GM18858 (cell line): ENCODE measurements around the gene CLDN3.
"Not testable (repeated sequence)": the region's sequence is repeated elsewhere in the genome, so short reads cannot be mapped to it uniquely, and the experiment has no call there.

ENCODE experiments used
- ATAC-seq: cut with Tn5 transposase; IDR thresholded peaks from one replicate; pipeline ENCODE4 v1.9.1; 2021; ENCODE audit not compliant: unreplicated experiment

CLDN3 gene, protein sequence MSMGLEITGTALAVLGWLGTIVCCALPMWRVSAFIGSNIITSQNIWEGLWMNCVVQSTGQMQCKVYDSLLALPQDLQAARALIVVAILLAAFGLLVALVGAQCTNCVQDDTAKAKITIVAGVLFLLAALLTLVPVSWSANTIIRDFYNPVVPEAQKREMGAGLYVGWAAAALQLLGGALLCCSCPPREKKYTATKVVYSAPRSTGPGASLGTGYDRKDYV

DNA sequence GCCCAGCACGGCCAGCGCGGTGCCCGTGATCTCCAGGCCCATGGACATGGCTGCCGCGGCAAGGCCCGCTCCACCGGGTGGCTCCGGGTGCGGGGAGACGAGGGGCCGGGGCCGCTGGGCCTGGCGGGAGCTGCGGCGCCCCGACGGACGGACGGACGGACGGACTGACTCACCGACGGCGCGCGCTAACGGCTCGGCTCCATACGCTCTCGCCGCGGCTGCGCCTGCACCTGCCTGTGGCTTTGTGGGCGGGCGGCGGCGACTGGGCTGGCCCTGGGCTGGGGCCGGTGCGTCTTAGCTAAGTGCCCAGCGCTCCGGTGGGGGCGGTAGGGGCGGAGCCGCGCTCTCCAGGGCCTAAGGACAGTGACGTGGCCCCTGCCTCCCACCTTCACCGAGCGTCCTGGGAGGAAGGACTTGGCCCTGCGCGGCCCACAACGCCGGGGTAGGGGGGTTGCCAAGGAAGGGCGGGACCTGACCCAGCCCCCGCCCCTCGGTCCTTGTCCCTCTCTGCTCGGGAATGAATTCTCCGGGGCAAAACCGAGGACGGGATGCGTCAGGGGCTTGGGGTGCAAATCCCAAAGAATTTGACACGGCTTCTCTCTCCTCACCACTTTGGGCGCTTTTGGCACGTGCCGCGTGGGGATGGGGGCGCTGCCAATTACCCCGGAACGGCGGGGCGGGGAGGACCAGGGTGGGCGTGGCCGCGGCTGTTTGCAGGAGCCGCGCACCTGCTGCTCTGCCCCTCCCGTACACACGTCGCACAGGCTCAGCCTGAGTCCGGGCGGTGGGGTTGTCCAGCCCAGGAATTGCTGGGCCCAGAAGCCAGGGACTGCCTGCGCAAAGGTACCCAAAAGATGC is at the start of gene CLDN3:
Gene CLDN3 (minus strand): TSS at position 269 of the 858 bp plus-strand sequence. CDS start 221 bp downstream, at position 48.
- no peak for ATAC-seq

DNA sequence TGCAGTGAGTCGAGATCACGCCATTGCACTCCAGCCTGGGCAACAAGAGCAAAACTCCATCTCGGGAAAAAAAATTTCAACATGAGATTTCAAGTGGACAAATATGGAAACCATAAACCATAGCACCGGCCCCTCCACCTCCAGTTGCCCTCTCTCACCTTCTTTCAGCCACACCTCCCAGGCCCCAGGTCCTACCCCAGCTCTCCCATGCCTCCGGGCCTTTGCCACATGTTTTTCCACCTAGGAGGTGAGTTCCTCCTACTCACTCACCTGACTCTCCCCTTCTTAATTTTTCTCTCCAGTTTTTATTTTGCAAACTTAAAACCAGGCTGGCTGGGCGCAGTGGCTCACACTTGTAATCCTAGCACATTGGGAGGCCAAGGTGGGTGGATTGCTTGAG is 47.1 kb upstream of the CLDN3 start:
- no peak for ATAC-seq

DNA sequence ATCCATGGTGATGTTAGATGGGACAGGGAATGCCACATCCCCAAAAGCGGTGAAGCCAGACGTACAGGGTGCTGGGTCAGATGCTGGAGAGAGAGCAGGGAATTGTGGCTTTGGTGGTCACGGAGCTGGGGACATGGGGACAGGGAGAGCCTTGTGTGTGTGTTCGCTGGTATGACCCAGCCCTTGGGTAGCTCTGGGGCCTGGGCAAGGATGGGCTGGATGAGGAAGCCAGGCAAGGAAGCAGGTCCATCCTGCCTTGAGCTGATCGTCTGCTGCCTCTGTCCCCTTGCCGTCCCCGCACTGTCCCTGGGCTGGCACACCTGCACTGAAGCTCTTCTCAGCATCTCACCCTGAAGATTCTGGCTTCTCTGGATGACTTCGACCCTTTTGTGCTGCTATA is 45.4 kb upstream of the CLDN3 start:
- no peak for ATAC-seq

DNA sequence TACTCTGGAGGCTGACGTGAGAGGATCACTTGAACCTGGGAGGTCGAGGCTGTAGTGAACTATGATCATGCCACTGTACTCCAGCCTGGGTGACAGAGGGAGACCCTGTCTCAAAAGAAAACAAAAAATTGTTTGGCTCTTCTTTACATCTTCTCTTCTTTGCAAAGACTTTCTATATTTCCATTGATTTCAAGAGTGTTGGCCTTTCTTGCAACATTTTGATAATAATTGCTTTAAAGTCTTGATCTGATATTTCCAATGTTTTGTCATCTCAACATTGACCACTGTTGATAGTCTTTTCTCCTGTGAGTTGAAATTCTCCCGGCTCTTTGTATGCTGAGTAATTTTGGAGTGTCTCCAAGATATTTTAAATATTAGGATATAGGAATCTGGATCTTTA is 42.9 kb upstream of the CLDN3 start:
- no peak for ATAC-seq

DNA sequence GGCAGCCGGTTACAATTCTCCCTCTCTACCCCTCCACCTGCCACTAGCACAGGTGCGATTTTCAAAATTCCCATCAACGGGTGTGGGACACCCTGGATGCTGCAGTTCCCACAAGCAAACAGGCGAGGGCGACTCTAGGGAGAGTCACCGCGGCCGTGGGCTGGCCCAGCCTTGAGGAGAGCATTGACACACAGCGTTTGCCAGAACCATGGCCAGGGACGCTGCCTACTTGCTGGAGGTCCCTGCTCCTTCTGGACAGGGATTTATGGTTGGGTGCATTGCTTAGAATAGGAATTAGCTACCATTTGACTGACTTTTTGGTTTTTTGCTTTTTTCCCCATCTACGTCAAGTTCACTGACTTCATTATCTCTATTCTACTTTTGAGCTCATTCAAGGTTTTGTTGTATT is 41.7 kb upstream of the CLDN3 start:
- ATAC-seq, result no peak

DNA sequence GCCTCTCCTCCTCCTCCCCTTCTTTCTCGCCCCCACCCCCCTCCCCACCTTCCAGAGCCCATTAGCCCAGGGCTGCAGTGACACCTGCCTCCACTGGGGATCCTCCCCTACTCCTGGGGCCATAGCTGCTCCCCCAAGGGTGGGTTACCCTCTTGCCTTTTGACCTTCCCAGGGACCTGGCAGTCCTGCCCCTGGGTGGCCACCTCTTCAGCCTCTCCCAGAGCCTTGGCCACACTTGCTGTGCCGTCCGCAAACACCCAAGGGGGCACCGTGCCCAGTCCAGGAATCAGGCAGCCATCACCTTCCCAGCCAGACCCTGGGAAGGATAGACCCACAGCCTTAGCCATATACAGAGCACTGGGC is 40.9 kb upstream of the CLDN3 start:
- no peak for ATAC-seq

DNA sequence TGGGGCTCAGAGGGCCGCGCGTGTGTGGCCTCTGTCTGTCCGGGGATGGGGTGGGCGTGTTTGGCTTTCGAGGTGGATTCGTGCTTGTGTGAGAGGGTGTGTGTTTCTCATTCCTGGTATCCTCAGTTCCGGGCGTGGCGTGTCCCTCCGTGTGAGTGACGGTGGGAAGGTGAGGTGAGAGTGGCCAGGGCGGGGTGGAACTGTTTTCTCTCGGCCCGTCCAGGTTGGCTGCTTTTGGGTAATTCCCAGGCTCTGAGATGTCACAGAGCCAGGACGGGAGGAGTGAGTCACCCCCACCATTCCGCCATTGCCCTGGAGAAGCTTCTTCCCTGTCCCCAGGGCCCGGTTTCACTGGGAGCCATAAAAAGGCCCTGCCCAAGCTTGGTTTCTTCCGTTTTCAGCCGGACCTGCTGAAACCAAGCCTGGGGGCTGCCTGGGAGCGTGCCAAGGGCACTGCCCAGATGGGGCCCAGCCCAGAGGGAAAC is 39.4 kb upstream of the CLDN3 start:
- no peak for ATAC-seq

DNA sequence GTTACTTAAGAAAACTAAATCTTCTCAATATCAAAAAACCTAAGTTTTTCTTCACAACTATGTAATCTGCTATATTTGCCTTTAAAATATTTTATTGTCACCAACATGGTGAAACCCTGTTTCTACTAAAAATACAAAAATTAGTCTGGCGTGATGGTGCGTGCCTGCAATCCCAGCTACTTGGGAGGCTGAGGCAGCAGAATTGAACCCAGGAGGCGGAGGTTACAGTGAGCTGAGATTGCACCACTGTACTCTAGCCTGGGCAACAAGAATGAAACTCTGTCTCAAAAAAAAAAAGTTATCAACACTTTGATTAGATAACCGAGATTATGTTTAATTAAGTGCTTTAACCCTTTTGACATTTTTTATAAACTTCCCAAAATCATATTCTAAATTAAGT is 32.4 kb upstream of the CLDN3 start:
- ATAC-seq, result no peak

DNA sequence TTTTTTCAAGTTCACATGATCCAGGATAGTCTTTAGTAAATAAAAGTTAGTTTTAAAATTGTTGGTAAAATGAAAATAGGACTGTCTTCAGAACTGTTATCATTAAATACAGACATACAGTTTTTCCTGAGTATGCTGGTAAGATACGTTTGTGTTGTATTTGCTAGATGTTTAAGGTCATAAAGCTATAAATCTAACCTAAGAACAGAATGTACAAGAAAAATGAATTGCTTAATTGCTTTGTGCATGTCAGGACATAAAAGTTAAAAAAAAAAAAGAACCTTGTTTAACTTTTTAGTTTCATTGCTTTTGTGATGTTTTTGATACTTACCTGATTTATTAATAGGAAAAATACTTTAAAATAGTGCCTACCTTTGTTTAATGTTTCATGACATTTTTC is 31.5 kb upstream of the CLDN3 start:
- no peak for ATAC-seq

DNA sequence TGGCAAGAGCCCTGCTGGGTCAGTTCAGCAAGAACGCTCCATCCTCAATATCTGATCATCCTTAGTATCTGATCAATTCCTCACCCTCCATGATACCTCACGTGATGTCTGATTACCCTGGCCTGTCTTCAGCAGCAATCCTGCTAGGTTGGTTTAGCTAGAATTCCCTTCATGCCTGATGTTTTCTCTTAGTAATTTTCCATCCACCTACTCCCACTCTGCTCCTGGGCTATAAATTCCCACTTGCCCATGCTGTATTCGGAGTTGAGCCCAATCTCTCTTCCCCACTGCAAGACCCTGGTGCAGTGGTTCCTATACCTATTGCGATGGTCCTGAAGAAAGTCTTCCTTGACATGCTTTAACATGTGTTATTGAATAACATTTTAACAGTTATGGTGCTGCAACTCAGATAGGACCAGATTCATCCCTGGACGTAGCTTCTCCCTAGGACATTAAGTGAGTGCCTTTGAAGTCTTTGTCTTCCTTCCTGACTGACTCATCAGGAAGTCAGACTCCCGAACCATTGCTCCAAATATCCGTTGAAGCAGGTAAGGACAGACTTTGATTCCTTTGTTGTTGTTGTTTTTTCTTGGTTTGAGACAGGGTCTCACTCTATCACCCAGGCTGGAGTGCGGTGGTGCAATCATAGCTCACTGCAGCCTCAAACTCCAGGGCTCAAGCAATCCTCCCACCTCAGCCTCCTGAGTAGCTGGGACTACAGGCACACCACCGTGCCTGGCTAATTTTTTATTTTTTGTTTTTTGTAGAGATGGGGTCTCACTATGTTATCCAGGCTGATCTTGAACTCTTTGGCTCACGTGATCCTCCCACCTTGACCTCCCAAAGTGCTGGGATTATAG is 29.4 kb upstream of the CLDN3 start:
- ATAC-seq, result no peak

DNA sequence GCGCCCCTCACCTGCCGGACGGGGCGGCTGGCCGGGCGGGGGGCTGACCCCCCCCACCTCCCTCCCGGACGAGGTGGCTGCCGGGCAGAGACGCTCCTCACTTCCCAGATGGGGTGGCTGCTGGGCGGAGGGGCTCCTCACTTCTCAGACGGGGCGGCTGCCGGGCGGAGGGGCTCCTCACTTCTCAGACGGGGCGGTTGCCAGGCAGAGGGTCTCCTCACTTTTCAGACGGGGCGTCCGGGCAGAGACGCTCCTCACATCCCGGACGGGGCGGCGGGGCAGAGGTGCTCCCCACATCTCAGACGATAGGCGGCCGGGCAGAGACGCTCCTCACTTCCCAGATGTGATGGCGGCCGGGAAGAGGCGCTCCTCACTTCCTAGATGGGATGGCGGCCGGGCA is 27.1 kb upstream of the CLDN3 start:
- ATAC-seq, result not testable (repeated sequence)

DNA sequence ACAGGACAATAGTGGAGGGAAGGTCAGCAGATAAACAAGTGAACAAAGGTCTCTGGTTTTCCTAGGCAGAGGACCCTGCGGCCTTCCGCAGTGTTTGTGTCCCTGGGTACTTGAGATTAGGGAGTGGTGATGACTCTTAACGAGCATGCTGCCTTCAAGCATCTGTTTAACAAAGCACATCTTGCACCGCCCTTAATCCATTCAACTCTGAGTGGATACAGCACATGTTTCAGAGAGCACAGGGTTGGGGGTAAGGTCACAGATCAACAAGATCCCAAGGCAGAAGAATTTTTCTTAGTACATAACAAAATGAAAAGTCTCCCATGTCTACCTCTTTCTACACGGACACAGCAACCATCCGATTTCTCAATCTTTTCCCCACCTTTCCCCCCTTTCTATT is 26.6 kb upstream of the CLDN3 start:
- not testable (repeated sequence) for ATAC-seq

DNA sequence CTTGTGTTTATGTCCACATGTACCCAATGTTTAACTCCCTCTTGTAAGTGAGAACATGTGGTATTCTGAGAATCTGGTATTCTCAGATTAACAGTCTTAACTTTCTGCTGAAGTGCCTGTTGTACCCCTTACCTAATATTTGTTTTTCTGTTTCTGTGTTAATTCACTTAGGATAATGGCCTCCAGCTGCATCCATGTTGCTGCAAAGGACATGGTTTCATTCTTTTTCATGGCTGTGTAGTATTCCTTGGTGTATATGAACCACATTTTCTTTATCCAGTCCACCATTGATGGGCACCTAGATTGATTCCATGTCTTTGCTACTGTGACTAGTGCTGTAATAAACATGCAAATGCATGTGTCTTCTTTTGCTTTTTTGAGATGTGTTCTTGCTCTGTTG is 25.1 kb upstream of the CLDN3 start:
- not testable (repeated sequence) for ATAC-seq

DNA sequence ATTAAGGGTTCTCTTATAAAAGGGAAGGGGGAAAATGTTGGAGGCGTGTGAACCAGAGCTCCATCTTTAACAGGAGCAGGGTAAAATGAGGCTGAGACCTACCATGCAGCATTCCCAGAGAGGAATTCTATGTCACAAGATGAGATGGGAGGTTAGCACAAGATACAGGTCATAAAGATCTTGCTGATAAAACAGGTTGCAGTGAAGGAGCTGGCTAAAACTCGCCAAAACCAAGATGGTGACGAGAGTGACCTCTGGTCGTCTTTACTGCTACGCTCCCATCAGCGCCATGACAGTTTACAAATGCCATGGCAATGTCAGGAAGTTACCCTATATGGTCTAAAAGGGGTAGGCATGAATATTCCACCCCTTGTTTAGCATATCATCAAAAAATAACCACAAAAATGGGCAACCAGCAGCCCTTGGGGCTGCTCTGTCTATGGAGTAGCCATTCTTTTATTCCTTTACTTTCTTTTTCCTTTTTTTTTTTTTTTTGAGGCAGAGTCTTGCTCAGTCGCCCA is 21.2 kb upstream of the CLDN3 start:
- not testable (repeated sequence) for ATAC-seq

DNA sequence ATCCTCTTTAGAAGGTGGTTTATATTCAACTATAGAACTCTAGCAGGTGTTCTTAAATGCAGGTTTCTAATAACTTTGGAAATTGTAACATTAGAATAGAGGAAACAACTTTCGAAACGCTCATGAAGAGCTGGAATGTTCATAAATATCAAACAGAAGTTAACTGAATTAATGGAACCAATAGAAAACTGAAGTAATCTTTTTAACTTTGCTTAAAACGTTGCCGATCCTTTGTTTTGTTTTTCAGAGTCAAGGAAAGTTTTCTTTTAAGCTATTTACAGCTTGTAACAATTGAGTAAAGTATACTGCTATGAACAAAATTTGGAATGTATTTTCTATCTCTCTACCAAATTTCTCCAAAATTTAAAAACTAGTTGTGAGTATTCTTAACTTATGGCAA is 19.0 kb upstream of the CLDN3 start:
- no peak for ATAC-seq

DNA sequence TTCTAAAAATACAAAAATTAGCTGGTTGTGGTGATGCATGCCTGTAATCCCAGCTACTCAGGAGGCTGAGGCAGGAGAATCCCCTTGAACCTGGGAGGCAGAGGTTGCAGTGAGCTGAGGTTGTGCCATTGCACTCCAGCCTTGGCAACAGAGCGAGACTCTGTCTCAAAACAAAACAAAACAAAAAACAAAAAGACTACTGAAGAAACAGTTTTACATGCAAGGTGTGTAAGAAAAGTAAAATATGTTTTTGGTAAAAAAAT is 17.6 kb upstream of the CLDN3 start:
- not testable (repeated sequence) for ATAC-seq

DNA sequence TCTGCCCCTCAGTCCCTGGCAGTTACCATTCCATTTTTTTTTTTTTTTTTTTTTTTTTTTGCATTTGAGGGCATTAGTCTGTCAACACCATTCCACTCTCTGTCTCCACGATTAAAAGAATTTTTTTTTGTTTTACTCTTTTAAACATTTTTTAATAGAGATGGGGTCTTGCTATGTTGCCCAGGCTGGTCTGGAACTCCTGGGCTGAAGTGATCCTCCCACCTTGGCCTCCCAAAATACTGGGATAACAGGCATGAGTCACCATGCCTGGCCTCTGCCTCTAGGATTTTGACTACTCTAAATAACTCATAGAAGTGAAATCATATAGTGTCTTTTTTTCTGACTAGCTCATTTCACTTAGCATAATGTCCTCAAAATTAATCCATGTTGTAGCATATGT is 16.5 kb upstream of the CLDN3 start:
- no peak for ATAC-seq

DNA sequence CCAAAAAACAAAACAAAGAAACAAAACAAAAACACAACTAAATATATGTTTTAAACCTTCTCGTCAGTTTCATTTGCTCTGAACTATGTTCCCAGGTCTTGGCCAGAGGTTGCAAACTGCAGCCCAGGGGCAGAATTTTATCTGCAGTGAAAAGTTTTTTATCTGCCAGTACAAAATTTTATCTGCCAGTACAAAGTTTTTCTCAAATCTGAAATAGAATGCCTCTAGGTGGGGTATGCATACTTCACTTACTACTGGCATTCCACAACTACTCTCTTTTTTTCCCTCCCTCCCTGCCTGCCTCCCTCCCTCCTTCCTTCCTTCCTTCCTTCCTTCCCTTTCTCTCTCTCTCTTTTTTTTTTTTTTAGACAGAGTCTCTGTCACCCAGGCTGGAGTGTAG is 9.4 kb upstream of the CLDN3 start:
- no peak for ATAC-seq

DNA sequence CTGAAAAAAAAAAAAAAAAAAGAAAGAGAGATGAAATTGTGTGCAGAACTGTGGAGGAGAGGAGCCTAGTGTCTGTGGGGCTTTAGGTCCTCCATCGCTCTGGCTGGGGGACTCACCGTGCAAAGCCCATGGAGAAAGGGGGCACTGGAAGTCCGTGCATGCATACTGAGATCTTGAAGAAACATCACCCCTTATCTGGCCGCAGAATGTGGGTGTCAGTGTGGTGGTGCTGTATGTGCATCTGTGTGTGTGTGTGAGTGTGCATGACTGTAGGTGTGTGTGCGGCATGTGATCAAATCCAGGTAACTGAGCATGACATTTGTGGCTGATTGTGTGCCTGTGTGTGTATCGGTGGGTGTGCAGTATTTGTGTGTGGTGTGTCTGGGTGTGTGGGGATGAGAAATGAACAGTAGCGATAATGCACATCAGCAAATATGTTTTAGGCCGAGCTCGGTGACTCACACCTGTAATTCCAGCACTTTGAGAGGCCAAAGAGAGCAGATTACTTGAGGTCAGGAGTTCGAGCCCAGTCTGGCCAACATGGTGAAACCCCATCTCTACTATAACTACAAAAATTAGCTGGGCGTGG is 8.8 kb upstream of the CLDN3 start:
- no peak for ATAC-seq

DNA sequence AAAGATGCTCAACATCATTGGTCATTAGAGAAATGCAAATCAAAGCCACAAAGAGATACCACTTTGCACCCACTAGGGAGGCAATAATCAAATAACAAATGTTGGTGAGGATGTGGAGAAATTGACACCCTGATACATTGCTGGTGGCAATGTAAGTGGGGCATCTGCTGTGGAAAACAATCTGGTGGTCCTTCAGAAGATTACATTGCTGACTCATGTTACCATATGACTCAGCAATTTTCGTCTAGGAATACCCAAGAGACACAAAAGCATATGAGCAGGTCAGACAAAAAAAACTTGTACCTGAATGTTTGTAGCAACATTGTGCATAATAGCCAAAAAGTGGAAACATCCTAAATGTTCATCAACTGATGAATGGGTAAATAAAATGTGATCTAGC is 4.9 kb upstream of the CLDN3 start:
- no peak for ATAC-seq
